ACC112 (cell line): ENCODE measurements around the gene PAK4.
"Not testable (repeated sequence)": the region's sequence is repeated elsewhere in the genome, so short reads cannot be mapped to it uniquely, and the experiment has no call there.

ENCODE experiments used
- H2AFZ ChIP-seq: fragments of 200-600 bp; sonication (generic); one replicate; pipeline ENCODE4 v1.6.0; 2017; ENCODE audit warnings: antibody characterized with exemption, low read length; ENCODE audit not compliant: unreplicated experiment
- H3K27ac ChIP-seq: fragments of 200-600 bp; sonication (generic); 2 replicates; pipeline ENCODE4 v1.5.1; 2014; ENCODE audit warnings: low read depth, mild to moderate bottlenecking, antibody characterized with exemption, low read length, moderate library complexity
- H3K27me3 ChIP-seq: fragments of 200-600 bp; sonication (generic); 2 replicates; pipeline ENCODE4 v1.6.1; 2014; ENCODE audit warnings: mild to moderate bottlenecking, antibody characterized with exemption, low read length, moderate library complexity, mixed read lengths; ENCODE audit not compliant: insufficient read depth
- H3K36me3 ChIP-seq: fragments of 200-600 bp; sonication (generic); 2 replicates; pipeline ENCODE4 v1.6.1; 2016; ENCODE audit warnings: mild to moderate bottlenecking, antibody characterized with exemption, low read length, moderate library complexity, mixed read lengths; ENCODE audit not compliant: insufficient read depth
- H3K4me1 ChIP-seq: fragments of 200-600 bp; sonication (generic); one replicate; pipeline ENCODE4 v1.6.1; 2016; ENCODE audit warnings: low read length, mixed read lengths; ENCODE audit not compliant: insufficient read depth, unreplicated experiment, control insufficient read depth
- H3K4me3 ChIP-seq: fragments of 200-600 bp; sonication (generic); 2 replicates; pipeline ENCODE4 v1.5.1; 2014; ENCODE audit warnings: mild to moderate bottlenecking, low read depth, low read length
- H3K79me2 ChIP-seq: fragments of 200-600 bp; sonication (generic); one replicate; pipeline ENCODE4 v1.6.0; 2016; ENCODE audit warnings: low read length; ENCODE audit not compliant: control insufficient read depth, unreplicated experiment, insufficient read depth

Gene PAK4

DNA sequence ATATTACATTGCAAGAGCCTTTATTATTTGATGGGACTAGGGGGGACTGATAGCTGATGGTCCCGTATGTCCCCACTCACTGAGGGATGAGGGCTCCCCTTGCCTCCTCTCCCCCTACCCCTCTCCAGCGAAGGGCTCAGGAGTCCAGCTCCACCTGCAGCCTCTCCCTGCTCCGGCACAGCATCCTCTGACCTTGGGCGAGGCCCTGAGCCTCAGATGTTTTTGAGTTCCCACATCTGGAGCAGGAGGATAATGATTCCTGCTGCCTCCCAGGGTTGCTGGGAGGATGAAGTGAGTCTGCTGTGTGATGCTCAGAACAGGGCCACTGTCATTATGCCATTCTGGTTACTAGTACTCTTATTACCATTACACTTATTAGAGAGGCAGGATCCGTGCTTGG, 15.0 kb downstream of the PAK4 start:
- Histone ChIP-seq H2AFZ (no peak overlapping the region), H3K79me2 (peaks cover 23% of the 10 kb centered on the region), H3K4me1 (no peaks in the 10 kb centered on the region), H3K4me3 (no peak overlapping the region), H3K27ac (no peak overlapping the region), H3K36me3 (no peaks in the 10 kb centered on the region), H3K27me3 (no peaks in the 10 kb centered on the region)

DNA sequence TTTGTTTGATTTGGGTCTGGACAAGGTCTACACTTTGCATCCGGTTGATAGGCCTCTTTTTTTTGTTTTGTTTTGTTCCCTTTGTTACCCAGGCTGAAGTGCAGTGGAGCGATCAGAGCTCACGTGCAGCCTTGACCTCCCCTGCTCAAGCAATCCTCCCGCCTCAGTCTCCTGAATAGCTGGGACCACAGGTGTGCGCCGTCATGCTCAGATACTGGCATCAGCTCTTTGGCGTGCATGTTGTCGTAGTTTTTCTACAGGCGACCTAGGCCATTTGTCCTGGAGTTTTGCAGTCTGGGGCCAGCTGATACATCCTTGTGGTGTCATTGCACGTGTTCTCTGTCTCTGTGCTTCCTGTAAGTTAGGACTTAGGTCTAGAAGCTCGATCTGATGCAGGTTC, 16.3 kb downstream of the PAK4 start:
- Histone ChIP-seq H3K79me2 (peaks cover 24% of the 10 kb centered on the region), H2AFZ (no peak overlapping the region), H3K36me3 (no peaks in the 10 kb centered on the region), H3K27ac (no peak overlapping the region), H3K4me1 (no peaks in the 10 kb centered on the region), H3K27me3 (no peaks in the 10 kb centered on the region), H3K4me3 (no peak overlapping the region)

GRCh38 chr19:39142630-39143029, 17.0 kb downstream of the PAK4 start:
- H3K4me1 ChIP-seq = no peaks in the 10 kb centered on the region
- H3K79me2 ChIP-seq = peaks cover 26% of the 10 kb centered on the region
- H3K4me3 ChIP-seq = no peak overlapping the region
- no peaks in the 10 kb centered on the region for H3K36me3 ChIP-seq
- H3K27ac ChIP-seq = no peak overlapping the region
- no peak overlapping the region for H2AFZ ChIP-seq
- no peaks in the 10 kb centered on the region for H3K27me3 ChIP-seq

GRCh38 chr19:39143757-39144289, 18.2 kb downstream of the PAK4 start:
- H3K27ac ChIP-seq, H3K4me1 ChIP-seq, H3K27me3 ChIP-seq, H2AFZ ChIP-seq, H3K36me3 ChIP-seq, H3K4me3 ChIP-seq: not testable (repeated sequence)
- peaks cover 26% of the 10 kb centered on the region for H3K79me2 ChIP-seq

- H3K27me3 ChIP-seq = no peaks in the 10 kb centered on the region
- H3K4me3 ChIP-seq = no peak overlapping the region
- H2AFZ ChIP-seq = no peak overlapping the region
- H3K79me2 ChIP-seq = peaks cover 24% of the 10 kb centered on the region
- no peaks in the 10 kb centered on the region for H3K4me1 ChIP-seq
- peaks cover 3% of the 10 kb centered on the region; the same call in 1 of the 2 replicates for H3K36me3 ChIP-seq
- no peak overlapping the region for H3K27ac ChIP-seq
Observed at GRCh38 chr19:39144290-39145071, 18.9 kb downstream of the PAK4 start.

DNA sequence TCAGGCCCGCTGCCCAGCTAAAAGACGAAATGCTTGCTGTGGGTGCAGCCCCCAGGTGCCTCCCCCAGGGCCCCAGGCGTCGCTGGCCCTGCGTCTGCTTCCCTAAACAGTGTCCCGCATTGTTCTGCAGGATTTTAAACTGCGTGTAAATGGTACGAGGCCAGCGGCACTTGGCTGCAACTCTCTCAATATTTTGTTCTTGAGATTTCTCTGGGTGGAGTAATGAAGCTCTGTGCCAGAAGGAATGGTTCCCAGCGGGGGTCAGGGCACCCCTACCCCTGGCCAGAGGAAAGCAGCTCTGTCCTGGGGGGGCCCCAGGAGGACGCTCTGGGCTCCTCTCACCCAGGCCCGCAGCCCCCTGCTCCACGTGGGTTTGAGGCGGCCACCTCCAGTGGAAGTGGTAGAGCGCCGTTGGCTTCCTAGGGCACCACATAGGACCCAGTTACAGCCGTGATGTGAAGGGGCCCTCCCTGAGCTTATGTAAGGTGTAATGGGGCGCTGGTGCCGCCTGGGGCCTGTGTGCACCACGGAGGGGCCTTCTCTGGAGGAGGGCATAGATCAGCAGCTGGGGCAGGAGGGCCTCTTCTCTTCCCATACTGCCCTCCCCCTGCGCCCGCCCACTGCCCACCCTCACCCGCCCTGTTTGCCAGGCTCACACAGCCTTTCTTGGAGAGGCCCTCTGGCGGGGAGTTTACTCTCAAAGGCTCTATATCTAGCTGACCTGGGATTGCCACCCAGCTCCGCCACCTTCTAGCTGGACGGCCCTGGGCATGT, 19.8 kb downstream of the PAK4 start:
- Histone ChIP-seq H3K27me3 (no peaks in the 10 kb centered on the region), H3K79me2 (peaks cover 18% of the 10 kb centered on the region), H3K4me3 (no peak overlapping the region), H3K36me3 (peaks cover 3% of the 10 kb centered on the region; the same call in 1 of the 2 replicates), H3K4me1 (no peaks in the 10 kb centered on the region), H2AFZ (no peak overlapping the region), H3K27ac (no peak overlapping the region)

DNA sequence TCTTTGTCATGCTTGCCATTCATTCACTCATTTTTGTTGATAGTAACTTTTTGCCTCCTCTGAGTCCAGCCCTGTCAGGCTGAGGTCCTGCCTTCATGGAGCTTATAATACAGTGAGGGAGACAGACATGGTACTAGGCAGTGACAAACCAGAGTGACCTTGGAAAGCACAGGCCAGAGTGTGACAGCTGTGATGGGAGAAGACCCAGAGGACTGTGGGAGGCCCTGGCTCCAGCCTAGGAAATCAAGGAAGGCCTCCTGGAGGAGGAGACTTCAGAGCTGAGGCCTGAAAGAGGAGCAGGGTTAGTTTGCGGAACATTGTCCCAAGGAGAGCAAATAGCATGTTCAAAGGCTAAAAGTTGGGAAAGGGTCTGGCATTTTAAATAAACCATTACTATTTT, 20.5 kb downstream of the PAK4 start:
- Histone ChIP-seq H3K27me3 (no peaks in the 10 kb centered on the region), H3K36me3 (peaks cover 3% of the 10 kb centered on the region; the same call in 1 of the 2 replicates), H3K27ac (no peak overlapping the region), H3K79me2 (peaks cover 18% of the 10 kb centered on the region), H2AFZ (no peak overlapping the region), H3K4me3 (no peak overlapping the region), H3K4me1 (no peaks in the 10 kb centered on the region)

- Histone ChIP-seq H3K79me2 (peaks cover 18% of the 10 kb centered on the region), H3K27me3 (no peaks in the 10 kb centered on the region), H3K27ac (no peak overlapping the region), H3K36me3 (peaks cover 3% of the 10 kb centered on the region; the same call in 1 of the 2 replicates), H3K4me3 (no peak overlapping the region), H3K4me1 (no peaks in the 10 kb centered on the region), H2AFZ (no peak overlapping the region)
Observed at GRCh38 chr19:39146686-39147450, 21.3 kb downstream of the PAK4 start.

GRCh38 chr19:39147480-39147879, 21.9 kb downstream of the PAK4 start:
- H3K27me3 ChIP-seq = no peaks in the 10 kb centered on the region
- H3K4me3 ChIP-seq = no peak overlapping the region
- H3K27ac ChIP-seq = no peak overlapping the region
- H2AFZ ChIP-seq = no peak overlapping the region
- H3K79me2 ChIP-seq = peaks cover 15% of the 10 kb centered on the region
- H3K36me3 ChIP-seq = peaks cover 3% of the 10 kb centered on the region; the same call in 1 of the 2 replicates
- no peaks in the 10 kb centered on the region for H3K4me1 ChIP-seq

- no peak overlapping the region for H3K27ac ChIP-seq
- H3K27me3 ChIP-seq = no peaks in the 10 kb centered on the region
Observed at GRCh38 chr19:39148939-39149529, 23.4 kb downstream of the PAK4 start.

More at GRCh38 chr19:39148939-39149529, 23.4 kb downstream of the PAK4 start:
- H3K4me3 ChIP-seq = no peak overlapping the region
- H3K79me2 ChIP-seq = peaks cover 10% of the 10 kb centered on the region
- H3K4me1 ChIP-seq = no peaks in the 10 kb centered on the region
- H3K36me3 ChIP-seq = peaks cover 3% of the 10 kb centered on the region; the same call in 1 of the 2 replicates
- H2AFZ ChIP-seq = no peak overlapping the region
